Nephron (organoid): ENCODE results near the gene MROH2A.

Experiments used
- H3K27ac Mint-ChIP-seq, 3 experiments: 2 replicates each; pipeline ENCODE4 v1.8.0; 2020; ENCODE audit warnings: mixed read lengths in 3 of 3, mild to moderate bottlenecking in 2 of 3, moderate library complexity in 1 of 3
- H3K27me3 Mint-ChIP-seq: 2 replicates; pipeline ENCODE4 v1.8.0; 2021; ENCODE audit warnings: low read depth, mild to moderate bottlenecking, moderate library complexity, mixed read lengths
- H3K36me3 Mint-ChIP-seq: 2 replicates; pipeline ENCODE4 v1.8.0; 2020; ENCODE audit warnings: low read depth, mixed read lengths
- H3K4me1 Mint-ChIP-seq: 2 replicates; pipeline ENCODE4 v1.8.0; 2020; ENCODE audit warnings: mixed read lengths
- H3K4me3 Mint-ChIP-seq, 3 experiments: 2 replicates each; pipeline ENCODE4 v1.8.0; 2020; ENCODE audit warnings: mild to moderate bottlenecking in 3 of 3, mixed read lengths in 3 of 3, moderate library complexity in 2 of 3
- H3K9me3 Mint-ChIP-seq: 2 replicates; pipeline ENCODE4 v1.8.0; 2020; ENCODE audit warnings: mixed read lengths
- TF ChIP-seq, protein P1 (sequence below), 3 experiments: fragments of 200-600 bp; sonication (generic); IDR thresholded peaks; one replicate each; pipeline ENCODE4 v1.5.0; 2021; ENCODE audit warnings: antibody characterized with exemption in 3 of 3; ENCODE audit not compliant: unreplicated experiment in 3 of 3

Gene MROH2A

DNA sequence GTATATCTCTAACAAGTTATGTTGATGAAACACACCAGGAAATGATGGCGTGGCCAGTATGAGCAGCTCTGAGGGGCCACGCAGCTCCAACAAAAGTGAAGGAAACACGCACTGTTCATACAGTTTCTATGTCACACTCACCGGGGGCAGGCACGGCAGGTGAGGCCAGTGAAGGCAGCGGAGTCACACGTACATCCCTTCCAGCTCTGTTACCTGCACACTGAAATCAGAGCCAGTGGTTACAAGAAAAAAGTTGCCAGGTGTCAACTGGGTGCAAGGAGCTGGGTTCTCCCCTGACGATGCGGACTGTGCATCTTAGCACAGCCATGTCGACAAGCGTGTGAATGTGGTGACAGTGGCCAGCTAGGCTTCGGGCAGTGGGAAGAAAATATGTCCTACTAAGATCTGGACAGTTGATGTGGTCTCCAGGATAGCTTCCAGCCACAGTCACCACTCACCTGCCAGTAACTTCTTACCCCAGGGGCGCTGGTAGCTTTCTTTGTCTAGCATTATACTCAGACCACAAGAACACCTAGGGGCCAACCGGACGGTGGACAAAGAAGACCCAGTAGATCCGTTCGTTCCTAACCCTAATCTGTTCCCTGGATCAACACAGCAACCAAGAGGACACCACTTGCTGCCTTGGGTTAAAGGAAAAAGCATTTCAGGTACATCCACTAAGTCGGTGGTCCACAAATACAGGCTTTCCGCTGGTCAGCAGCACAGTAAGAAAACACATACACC is 66.1 kb downstream of the MROH2A start:
- Mint-ChIP-seq H3K4me3 (no peak overlapping the region), H3K9me3 (no peaks in the 10 kb centered on the region), H3K36me3 (peaks cover 66% of the 10 kb centered on the region), H3K27me3 (no peaks in the 10 kb centered on the region), H3K4me1 (no peaks in the 10 kb centered on the region), H3K27ac (no peak overlapping the region)
- TF ChIP-seq, protein P1, sequence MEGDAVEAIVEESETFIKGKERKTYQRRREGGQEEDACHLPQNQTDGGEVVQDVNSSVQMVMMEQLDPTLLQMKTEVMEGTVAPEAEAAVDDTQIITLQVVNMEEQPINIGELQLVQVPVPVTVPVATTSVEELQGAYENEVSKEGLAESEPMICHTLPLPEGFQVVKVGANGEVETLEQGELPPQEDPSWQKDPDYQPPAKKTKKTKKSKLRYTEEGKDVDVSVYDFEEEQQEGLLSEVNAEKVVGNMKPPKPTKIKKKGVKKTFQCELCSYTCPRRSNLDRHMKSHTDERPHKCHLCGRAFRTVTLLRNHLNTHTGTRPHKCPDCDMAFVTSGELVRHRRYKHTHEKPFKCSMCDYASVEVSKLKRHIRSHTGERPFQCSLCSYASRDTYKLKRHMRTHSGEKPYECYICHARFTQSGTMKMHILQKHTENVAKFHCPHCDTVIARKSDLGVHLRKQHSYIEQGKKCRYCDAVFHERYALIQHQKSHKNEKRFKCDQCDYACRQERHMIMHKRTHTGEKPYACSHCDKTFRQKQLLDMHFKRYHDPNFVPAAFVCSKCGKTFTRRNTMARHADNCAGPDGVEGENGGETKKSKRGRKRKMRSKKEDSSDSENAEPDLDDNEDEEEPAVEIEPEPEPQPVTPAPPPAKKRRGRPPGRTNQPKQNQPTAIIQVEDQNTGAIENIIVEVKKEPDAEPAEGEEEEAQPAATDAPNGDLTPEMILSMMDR (IDR thresholded peaks at IDR 0.05; ENCODE audit: unreplicated experiment in 3 of 3) = no peak

DNA sequence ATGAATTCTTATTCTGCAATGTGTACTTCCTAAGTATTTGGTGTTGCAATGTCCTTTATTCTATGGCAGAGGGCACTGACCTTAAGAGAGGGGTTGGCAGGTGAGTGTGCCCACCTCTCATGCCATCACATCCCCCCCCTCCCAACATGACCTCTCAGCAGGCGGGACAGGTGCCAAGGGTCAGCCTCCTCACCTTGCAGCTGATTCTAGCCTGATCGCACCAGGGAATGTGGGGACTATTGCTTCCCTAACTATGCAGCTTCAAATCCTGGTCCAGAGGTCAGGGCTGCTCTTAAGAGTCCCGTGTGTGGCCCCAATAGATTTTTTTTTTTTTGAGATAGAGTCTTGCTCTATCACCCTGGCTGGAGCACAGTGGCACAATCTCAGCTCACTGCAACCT is 66.7 kb downstream of the MROH2A start:
- Mint-ChIP-seq H3K9me3 (no peaks in the 10 kb centered on the region), H3K4me3 (no peak overlapping the region), H3K27me3 (no peaks in the 10 kb centered on the region), H3K27ac (no peak overlapping the region), H3K4me1 (no peaks in the 10 kb centered on the region), H3K36me3 (peaks cover 64% of the 10 kb centered on the region)
- TF ChIP-seq, protein P1 (IDR thresholded peaks at IDR 0.05; ENCODE audit: unreplicated experiment in 3 of 3) = no peak

DNA sequence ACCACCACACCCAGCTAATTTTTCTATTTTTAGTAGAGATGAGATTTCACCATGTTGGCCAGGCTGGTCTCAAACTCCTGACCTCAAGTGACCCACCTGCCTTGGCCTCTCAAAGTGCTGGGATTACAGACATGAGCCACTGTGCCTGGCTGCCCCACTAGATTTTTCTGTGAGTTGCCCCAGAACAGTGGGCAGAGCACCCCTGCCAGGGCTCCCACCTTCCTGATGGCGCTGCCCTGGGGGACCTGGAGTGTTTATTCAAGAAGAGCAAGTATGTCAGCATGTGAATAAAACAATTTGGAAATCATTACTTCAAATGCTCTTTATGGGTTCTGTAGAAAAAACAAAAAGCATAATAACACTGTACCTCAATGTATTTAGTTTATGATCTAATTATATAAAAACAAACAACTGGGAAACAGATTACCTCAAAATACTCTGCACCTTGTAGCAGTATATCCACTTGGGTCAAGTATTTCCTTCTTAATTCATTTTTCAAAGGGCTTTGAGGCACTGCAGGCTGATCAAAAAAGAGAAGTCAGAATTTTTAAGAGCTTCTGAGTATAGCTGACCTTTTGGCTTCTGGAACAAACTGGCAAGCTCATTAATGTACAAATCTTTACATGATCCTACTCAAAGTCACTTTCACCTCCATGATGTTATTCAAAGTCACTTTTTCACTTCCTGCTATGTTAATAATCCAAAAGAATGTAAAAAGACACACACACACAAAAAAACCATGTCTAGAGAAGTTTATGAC is 67.4 kb downstream of the MROH2A start:
- TF ChIP-seq, protein P1 (IDR thresholded peaks at IDR 0.05; ENCODE audit: unreplicated experiment in 3 of 3) = no peak
- Mint-ChIP-seq H3K4me1 (no peaks in the 10 kb centered on the region), H3K27ac (peak overlapping the region in 1 of 3 experiments; percentile 29), H3K27me3 (no peaks in the 10 kb centered on the region), H3K9me3 (no peaks in the 10 kb centered on the region), H3K4me3 (no peak overlapping the region), H3K36me3 (peaks cover 57% of the 10 kb centered on the region)

DNA sequence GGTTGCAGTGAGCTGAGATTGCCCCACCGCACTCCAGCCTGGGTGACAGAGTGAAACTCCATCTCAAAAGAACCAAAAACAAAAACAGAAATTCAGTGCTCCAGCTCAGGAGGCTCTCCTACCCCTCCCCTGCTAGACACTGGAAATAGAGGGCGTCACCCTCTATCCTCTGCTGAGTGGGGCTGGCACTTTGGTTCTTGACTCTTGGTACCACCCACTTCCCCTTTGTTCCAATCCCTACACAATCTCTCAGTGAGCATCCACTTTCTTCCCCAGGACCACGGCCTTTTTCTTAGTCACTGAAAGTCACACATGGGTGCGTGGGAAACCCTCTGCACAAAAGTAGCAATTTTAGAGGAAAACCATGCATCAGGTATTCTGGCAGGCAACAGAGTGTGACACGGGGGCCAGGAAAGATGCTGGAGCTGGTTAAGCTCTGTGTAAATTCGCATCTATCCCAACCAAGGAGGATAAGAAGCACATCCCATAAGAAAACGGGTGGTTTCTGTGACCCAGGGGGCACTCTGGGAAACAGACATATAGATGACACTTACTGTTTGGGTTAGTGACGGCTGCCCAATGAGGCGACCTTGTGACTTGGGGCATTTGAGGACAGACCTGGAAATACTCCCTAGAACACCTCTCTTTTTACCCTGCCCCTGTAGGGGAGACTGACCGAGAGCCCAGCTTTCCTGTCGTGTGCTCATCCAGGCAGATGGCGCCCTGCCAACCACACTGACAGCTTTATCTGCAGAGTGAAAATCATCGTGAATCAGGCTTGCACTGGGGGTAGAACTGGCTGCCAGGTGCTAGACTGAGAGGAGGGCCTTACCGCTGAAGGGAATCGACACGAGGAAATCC is 68.5 kb downstream of the MROH2A start:
- H3K4me3 Mint-ChIP-seq = no peak overlapping the region
- no peaks in the 10 kb centered on the region for H3K27me3 Mint-ChIP-seq
- H3K36me3 Mint-ChIP-seq = peaks cover 54% of the 10 kb centered on the region
- no peaks in the 10 kb centered on the region for H3K9me3 Mint-ChIP-seq
- H3K4me1 Mint-ChIP-seq = no peaks in the 10 kb centered on the region
- TF ChIP-seq, protein P1 (IDR thresholded peaks at IDR 0.05; ENCODE audit: unreplicated experiment in 3 of 3) = no peak
- no peak overlapping the region for H3K27ac Mint-ChIP-seq

DNA sequence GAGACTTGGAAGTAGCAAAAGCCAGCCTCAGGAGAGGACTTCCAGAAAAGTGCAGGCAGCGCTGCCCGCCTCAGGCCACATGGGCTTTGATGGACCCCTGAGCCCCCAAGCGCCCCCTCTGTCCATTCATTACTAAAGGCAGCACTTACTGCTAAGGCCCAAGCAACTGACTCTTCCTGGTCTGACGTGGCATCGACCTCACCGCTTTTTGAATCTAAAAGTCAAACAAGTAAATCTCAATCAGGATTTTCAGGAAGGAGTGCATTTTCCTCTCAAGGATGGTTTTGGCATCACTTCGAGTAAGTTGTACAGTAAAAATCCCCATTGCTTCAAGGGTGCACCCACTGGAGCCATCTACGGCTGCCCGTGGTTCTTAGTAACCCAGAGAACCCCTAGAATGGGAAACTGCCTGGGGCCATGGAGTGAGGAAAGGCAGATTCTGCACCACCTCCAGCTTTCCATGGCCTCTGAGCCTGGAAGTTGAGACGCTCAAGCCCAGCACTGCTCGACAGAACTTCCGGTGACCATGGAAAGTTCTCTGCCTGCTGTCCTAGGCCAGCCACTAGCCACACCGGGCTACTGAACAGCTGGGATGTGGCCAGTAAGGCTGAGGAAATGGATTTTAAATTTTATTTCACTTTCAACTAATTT is 69.2 kb downstream of the MROH2A start:
- Mint-ChIP-seq H3K9me3 (no peaks in the 10 kb centered on the region), H3K36me3 (peaks cover 48% of the 10 kb centered on the region), H3K4me1 (peaks cover 3% of the 10 kb centered on the region), H3K4me3 (no peak overlapping the region), H3K27me3 (no peaks in the 10 kb centered on the region), H3K27ac (no peak overlapping the region)
- TF ChIP-seq, protein P1 (IDR thresholded peaks at IDR 0.05; ENCODE audit: unreplicated experiment in 3 of 3) = no peak
